ENCODE data around the gene TMEM54. TPM values are rescaled to one million over a fixed set of nuclear protein-coding genes. Genes with fewer than 3 reads are reported as not detected.

The TMEM54 gene
- total and polyA plus RNA-seq, 2 of the 13 experiments (the other 11 are each of a cell fraction or from before 2014, with no cell fraction given), result 2.5 to 2.9 TPM

GRCh38 chr1:32886004-32886827 is 15.0 kb downstream of the TMEM54 start, which contains the start of gene HPCA (continued):
- TF ChIP-seq ZNF678 (CRISPR knock-in tag; IDR thresholded peaks at IDR 0.05), result peak; percentile 94; the same call in 1 of the 2 replicates
- peak; percentile 95 for TF ChIP-seq BRCA1 (CRISPR knock-in tag; IDR thresholded peaks at IDR 0.05)
- TF ChIP-seq ARHGAP35 (CRISPR knock-in tag; IDR thresholded peaks at IDR 0.05; ENCODE audit: borderline replicate concordance), result peak; percentile 98
- peak; percentile 99 for TF ChIP-seq CHCHD3 (CRISPR knock-in tag; IDR thresholded peaks at IDR 0.05)
- TF ChIP-seq SIN3B (IDR thresholded peaks at IDR 0.05; ENCODE audit: low read length), result no peak
- no peak for TF ChIP-seq PHF21A (CRISPR knock-in tag; IDR thresholded peaks at IDR 0.05)
- peak; percentile 80 for TF ChIP-seq XRCC5 (optimal IDR thresholded peaks at IDR 0.05; ENCODE audit: low read length)
- TF ChIP-seq TRIM22 (IDR thresholded peaks at IDR 0.05), result no peak
- peak; percentile 95 for TF ChIP-seq BCL3 (CRISPR knock-in tag; IDR thresholded peaks at IDR 0.05)
- TF ChIP-seq ELF3 (CRISPR knock-in tag; IDR thresholded peaks at IDR 0.05), result peak; percentile 87
- peak; percentile 90 for TF ChIP-seq ZFAT (CRISPR knock-in tag; conservative IDR thresholded peaks at IDR 0.05)
- TF ChIP-seq PITX1 (CRISPR knock-in tag; IDR thresholded peaks at IDR 0.05), result peak; percentile 87
- TF ChIP-seq GABPB1 (CRISPR knock-in tag; IDR thresholded peaks at IDR 0.05), result peak; percentile 76
- peak; percentile 87 for TF ChIP-seq KAT8 (CRISPR knock-in tag; IDR thresholded peaks at IDR 0.05)
- TF ChIP-seq ZNF616 (CRISPR knock-in tag; IDR thresholded peaks at IDR 0.05; ENCODE audit: low read depth), result peak; percentile 95
- peak; percentile 97 for TF ChIP-seq ZNF772 (CRISPR knock-in tag; IDR thresholded peaks at IDR 0.05)
- no peak for TF ChIP-seq HNF4A (CRISPR knock-in tag; IDR thresholded peaks at IDR 0.05)
- TF ChIP-seq CHD4 (IDR thresholded peaks at IDR 0.05; ENCODE audit: borderline replicate concordance, low read length), result no peak
- TF ChIP-seq NR2F6 (IDR thresholded peaks at IDR 0.05), result no peak
- TF ChIP-seq NR2F6 (CRISPR knock-in tag; IDR thresholded peaks at IDR 0.05), result peak; percentile 70
- peak; percentile 99 for TF ChIP-seq MTERF4 (CRISPR knock-in tag; IDR thresholded peaks at IDR 0.05)
- TF ChIP-seq ZNF441 (CRISPR knock-in tag; IDR thresholded peaks at IDR 0.05; ENCODE audit: borderline replicate concordance), result peak; percentile 97
- TF ChIP-seq ZFP90 (CRISPR knock-in tag; IDR thresholded peaks at IDR 0.05; ENCODE audit: borderline replicate concordance), result peak; percentile 98
- TF ChIP-seq MTA1 (CRISPR knock-in tag; IDR thresholded peaks at IDR 0.05; ENCODE audit: borderline replicate concordance), result 0 out of 2 replicates have a peak, but pooled peaks have one; percentile 35
